Measurements from ENCODE around the gene AP1S3.

DNA sequence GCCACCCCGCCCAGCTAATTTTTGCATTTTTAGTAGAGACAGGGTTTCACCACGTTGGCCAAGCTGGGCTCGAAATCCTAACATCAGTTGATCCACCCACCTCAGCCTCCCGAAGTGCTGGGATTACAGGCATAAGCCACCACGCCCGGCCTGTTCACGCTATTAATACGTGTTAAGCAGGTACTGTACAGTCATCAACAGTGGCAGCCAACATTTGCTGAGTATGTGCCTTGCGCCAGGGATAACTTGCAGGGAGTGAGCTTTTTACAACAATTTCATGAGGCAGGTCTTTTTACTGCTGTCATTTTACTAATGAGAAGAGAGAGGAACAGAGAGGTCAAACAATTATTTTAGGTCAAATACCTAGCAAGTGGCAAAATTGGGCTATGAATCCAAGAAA is 115.2 kb downstream of the AP1S3 start:
- TF ChIP-seq, protein P1, sequence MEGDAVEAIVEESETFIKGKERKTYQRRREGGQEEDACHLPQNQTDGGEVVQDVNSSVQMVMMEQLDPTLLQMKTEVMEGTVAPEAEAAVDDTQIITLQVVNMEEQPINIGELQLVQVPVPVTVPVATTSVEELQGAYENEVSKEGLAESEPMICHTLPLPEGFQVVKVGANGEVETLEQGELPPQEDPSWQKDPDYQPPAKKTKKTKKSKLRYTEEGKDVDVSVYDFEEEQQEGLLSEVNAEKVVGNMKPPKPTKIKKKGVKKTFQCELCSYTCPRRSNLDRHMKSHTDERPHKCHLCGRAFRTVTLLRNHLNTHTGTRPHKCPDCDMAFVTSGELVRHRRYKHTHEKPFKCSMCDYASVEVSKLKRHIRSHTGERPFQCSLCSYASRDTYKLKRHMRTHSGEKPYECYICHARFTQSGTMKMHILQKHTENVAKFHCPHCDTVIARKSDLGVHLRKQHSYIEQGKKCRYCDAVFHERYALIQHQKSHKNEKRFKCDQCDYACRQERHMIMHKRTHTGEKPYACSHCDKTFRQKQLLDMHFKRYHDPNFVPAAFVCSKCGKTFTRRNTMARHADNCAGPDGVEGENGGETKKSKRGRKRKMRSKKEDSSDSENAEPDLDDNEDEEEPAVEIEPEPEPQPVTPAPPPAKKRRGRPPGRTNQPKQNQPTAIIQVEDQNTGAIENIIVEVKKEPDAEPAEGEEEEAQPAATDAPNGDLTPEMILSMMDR (conservative IDR thresholded peaks at IDR 0.05) = no peak
- no peak for TF ChIP-seq EZH2 (IDR thresholded peaks at IDR 0.05; ENCODE audit: low read depth)
